KG1 (cell line): ENCODE results near the gene CAPN11.

Experiments
- DNase-seq: peaks from one replicate; lab custom pipeline; 2025; lab: John Stamatoyannopoulos, UW

The CAPN11 gene

DNA sequence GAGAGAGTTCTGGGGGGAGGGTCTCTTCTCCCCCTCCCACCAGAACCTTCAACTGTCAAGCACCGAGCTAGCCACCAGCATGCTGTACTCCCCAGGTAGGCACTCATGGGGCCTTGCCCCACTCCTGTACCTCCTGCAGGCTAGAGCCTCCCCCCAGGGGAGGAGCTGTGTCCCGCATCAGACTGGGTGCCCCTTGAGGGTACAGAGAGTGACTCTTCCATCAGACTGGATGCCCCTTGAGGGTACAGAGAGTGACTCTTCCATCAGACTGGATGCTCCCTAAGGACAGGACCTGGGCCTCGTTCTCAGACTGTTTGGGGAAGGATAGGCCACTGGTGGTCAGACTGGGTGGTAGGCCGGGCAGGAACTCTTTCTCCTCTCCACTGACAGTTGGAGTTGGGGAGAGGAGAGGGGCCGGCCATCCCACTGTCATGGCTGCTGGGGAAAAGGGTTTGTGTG is at the start of gene CAPN11:
TSS of gene CAPN11 (plus strand) at position 51 of the 459 bp plus-strand sequence. CDS start at position 80, 29 bp downstream.
- DNase-seq: no peak

DNA sequence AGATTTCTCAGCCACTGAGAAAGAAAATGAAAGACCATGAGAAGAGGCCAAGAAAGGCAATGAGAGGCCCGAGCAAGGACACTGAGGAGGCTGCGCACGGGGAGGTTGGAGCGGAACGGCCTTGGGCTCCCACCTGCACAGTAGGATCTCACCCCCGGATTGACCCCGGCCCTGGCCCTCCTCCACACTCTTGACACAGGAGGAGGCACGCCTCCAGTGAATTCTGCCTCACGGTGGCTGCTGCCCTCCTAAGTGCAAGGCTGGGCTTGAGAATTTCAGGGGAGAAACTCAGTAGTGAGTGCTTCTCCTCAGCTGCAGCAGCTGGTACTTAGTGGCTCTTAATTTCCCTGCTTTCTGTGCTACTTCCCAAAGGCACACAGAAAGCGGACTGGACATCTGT is 49.4 kb upstream of the CAPN11 start:
- no peak for DNase-seq

- no peak for DNase-seq
Observed at GRCh38 chr6:44110005-44110676, 48.5 kb upstream of the CAPN11 start.

- DNase-seq: no peak
Observed at GRCh38 chr6:44110966-44111365, 47.7 kb upstream of the CAPN11 start.

GRCh38 chr6:44111434-44112417 is 46.9 kb upstream of the CAPN11 start:
- DNase-seq: no peak

DNA sequence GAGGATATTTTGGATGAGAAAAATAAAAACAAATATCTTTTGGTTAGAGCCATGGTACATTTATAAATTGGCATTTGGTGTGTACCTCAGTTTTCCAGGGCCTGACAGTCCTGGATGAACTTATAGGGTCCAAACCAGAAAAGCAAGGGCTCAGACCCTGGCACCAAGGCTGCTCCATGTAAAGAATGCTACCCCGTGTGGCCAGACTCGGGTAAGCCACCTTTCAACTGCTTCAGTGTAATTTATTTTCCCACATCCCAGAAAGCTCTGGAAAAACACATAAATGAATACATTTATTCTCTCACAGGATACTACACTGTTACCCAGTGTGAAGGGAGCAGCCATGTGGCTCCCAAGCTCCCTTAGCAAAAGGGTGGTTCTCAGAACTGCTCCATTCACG is 45.2 kb upstream of the CAPN11 start:
- no peak for DNase-seq

GRCh38 chr6:44115866-44116265 is 42.8 kb upstream of the CAPN11 start:
- no peak for DNase-seq

DNA sequence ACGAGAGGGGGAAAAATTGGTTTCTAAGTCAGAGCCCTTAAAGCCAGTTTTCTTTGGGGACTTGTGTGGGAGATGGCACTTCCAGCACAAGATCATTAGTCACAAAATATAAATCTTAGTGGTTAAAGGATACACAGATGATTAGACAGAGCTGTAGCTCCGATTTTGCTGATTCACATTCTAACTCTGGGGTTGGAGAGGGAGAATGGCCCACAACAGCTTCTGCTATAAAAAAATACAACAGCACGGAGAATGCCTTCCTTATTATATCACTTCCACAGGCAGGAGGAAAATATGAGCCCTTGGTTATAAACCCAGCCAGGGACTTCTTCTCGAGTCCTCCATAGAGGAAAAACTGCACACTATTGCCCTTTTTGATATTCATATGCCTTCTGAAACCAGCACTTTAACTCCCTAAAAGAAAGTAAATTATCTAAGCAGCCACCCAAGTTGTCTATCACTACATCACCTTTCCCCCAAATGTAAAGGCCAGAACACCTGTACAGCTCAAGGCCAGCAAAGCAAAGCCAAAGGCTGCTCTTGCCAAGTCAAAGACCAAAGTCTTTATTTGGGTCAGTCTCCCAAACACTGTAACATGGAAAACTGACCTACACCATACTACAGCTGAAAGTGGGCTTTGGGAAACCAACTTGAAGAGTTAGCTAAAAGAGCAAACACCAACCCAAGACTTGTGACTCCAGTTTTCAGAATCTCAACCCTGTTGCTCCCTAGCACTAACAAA is 41.8 kb upstream of the CAPN11 start:
- no peak for DNase-seq

DNA sequence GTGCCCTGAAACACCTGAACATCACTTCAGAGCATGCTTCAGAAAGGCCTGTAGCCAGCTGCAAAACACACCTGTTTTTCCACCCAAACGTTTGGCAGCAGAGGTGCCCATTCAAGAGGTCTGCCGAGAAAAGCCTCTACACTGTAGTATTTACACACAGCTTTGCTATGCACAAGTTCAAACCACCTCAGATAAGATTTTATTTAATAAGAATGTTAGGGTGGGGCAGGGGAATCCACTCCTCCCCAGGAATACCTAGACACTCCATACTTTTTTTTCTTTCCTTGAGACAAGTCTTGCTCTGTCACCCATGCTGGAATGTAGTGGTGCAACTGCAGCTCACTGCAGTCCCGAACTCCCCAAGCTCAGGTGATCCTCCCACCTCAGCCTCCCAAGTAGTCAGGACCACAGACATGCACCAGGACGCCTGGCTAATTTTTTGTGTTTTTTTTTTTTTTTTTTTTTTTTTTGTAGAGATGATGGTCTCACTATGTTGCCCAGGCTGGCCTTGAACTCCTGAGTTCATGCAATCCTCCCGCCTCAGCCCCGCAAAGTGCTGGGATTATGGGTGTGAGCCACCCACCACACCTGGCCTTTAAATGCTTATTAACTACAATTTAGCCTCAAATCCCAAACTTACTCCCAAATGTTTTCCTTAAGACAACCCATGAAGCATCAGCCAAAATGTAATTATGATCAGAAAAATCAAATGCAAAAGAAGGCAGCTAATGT is 41.1 kb upstream of the CAPN11 start:
- DNase-seq: no peak

DNA sequence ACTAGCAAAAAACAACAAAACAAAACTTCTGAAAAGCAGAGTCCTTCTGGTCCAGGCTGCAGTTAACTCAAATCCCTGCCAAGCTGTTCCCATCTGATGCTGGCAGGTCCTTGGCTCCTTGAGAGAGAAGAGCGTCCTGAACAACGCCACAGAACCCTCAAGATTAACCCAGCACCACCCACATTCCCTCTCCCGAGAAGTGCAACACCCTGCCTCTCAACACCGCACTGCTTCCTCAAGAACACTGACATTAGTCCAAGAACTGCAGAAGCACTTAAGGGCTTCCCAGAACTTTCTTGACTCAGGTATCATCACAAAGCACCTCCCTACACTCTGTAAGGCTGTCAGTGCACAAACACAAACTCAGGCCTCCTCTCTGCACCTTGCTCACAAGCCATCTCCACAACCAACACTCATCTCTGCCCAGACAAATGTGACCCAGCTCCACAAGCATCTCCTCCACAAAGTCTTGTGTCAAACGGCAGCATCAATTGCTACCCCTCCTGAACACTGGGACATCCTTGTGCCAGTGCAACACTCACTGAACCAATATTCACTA is 38.8 kb upstream of the CAPN11 start:
- DNase-seq: no peak

- DNase-seq: no peak
Observed at GRCh38 chr6:44120692-44121443, 37.8 kb upstream of the CAPN11 start.

- no peak for DNase-seq
Observed at GRCh38 chr6:44122801-44123200, 35.8 kb upstream of the CAPN11 start.

DNA sequence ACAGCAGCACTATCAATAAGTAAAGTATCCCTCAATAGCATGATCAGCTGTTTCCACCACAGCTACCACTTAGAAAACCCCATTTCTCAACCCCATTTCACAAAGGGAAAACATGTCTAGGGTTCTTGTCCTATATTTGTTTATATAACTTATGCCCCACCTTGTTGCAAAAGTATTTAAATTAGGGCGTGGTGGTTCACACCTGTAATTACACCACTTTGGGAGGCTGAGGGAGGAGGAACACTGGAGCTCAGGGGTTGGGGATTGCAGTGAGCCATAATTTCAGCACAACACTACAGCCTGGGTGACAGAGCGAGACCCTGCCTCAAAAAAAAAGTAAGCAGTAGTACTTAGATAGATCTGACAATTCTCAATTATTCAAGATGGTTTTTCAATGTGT is 35.1 kb upstream of the CAPN11 start:
- no peak for DNase-seq

- no peak for DNase-seq
Observed at GRCh38 chr6:44126320-44127149, 32.1 kb upstream of the CAPN11 start.

GRCh38 chr6:44127186-44128019 is 31.2 kb upstream of the CAPN11 start, which contains the start of the genes MRPL14 and TMEM63B:
MRPL14 (minus strand) TSS chr6:44127452; CDS start chr6:44116611, 10,841 bp downstream.
TMEM63B (plus strand) TSS chr6:44127554; CDS start chr6:44134585, 7,031 bp downstream.
- DNase-seq: peak; percentile 54

DNA sequence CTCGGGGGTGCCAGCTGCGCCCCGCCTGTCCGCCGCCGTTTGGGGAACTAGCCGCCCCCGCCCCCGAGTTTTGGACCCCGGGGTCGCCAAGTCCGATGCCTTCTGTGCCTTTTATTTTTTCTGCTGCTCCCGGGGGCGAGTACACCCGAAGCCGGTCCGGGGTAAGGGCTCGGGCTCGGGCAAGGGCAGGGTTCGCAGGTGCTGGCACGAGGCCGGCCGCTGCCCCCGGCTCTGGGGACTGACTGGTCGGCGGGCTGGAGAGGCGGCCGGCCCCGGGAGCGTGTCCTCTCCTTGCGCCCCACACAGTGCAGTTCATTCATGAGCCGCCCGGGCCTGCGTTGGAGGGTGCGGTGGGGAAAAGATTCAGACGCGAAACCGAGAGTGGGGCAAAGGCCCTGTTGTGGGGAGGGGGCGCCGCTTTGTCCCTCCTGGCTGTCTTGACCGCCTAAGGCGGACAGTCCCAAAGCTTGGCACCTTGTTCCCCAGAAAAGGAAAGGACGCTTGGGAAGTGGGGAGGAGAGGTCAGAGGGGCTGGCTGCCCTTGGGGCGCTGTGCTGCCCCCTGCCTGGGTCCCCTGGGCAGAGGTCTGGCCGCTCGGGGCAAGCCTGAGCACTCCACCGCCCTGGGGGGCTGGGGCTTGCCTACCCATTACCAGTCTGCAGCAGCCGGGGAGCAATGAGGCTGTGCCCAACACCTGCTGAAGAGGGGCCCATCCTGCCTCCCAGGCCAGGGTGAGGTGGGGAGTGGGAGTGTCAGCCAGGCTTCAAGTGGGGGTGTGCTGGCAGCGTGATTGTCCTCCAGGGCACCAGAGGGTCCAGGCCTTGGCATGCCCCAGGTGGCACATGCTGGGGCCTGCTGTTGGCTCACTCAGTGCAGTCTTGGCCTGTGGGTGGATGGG is 30.4 kb upstream of the CAPN11 start:
- DNase-seq: no peak

DNA sequence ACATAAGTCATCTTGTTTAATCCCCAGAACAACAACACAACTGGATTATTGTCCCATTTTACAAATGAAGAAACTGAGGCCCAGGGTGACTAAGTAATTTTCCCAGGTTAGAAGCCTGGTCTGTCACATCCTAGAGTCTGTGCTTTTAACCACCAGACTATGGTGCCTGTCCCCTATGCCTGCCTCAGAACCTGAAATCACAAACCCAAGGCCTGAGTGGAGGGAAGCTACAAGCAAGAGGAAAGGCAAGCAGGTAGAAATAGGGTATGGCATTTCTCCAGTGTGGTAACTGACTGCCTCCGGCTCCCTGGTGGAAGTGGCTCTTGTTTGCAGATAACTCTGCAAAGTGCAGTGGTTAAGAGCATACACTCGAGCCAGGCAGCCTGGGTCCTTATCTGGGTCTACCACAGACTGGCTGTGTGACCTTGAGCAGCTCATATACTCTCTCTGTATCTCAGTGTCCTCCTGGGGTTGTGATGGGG is 28.7 kb upstream of the CAPN11 start:
- DNase-seq: no peak
